Breast epithelium (tissue), 4 donors: ENCODE measurements around the gene C1orf115. TPM values are rescaled to one million over a fixed set of nuclear protein-coding genes. Genes with fewer than 3 reads are reported as not detected.

Source experiments
- DNase-seq, 2 donors: peaks; one replicate each; pipeline ENCODE4 v3.0.0-alpha.2; 2019; ENCODE audit warnings: low spot score in 2 of 2
- H3K27ac ChIP-seq, 2 donors: fragments of 200-600 bp; sonication (generic) in 1 of 2; one replicate each; pipeline ENCODE4 v1.5.1; 2016 to 2019; ENCODE audit warnings: mild to moderate bottlenecking in 1 of 2
- H3K27me3 ChIP-seq, 2 donors: fragments of 200-600 bp; sonication (generic) in 1 of 2; one replicate each; pipeline versions ENCODE4 v1.5.1 to v1.6.0; 2017 to 2019; ENCODE audit warnings: control low read depth in 1 of 2, mild to moderate bottlenecking in 1 of 2
- H3K36me3 ChIP-seq: fragments of 200-600 bp; one replicate; pipeline ENCODE4 v1.5.1; 2019
- H3K4me1 ChIP-seq, 2 donors: fragments of 200-600 bp; sonication (generic); one replicate each; pipeline ENCODE4 v1.5.1; 2016 to 2019; ENCODE audit warnings: control low read depth in 1 of 2
- H3K4me3 ChIP-seq, 3 donors: fragments of 200-600 bp; sonication (generic); 1 replicate in 2 of 3; 2 replicates in 1 of 3; pipeline ENCODE4 v1.5.1; 2016 to 2019; ENCODE audit warnings: mild to moderate bottlenecking in 3 of 3, moderate library complexity in 2 of 3
- H3K9me3 ChIP-seq, 2 donors: fragments of 200-600 bp; sonication (generic) in 1 of 2; one replicate each; pipeline ENCODE4 v1.5.1; 2016 to 2019; ENCODE audit warnings: control low read depth in 1 of 2
- CTCF ChIP-seq, 3 donors: fragments of 450-650 bp; IDR thresholded peaks; one replicate each; pipeline ENCODE4 v1.5.1; 2016 to 2017; ENCODE audit warnings: antibody characterized with exemption in 3 of 3, mild to moderate bottlenecking in 3 of 3, moderate library complexity in 3 of 3
- POLR2A ChIP-seq: fragments of 450-650 bp; IDR thresholded peaks from one replicate; pipeline ENCODE4 v1.6.1; 2016; ENCODE audit warnings: antibody characterized with exemption, mild to moderate bottlenecking, moderate library complexity
- POLR2AphosphoS5 ChIP-seq, 3 donors: sonication (generic); formaldehyde crosslinking; IDR thresholded peaks; one replicate each; pipeline ENCODE4 v1.6.1; 2017; ENCODE audit warnings: antibody characterized with exemption in 3 of 3
- intact Hi-C: fragments of 100-400 bp; cut with DNase I; formaldehyde crosslinking; loops from one replicate; pipeline ENCODE4 v1.15.1; 2023; ENCODE audit warnings: low total_unique reads
- total RNA-seq, 3 donors: library from RNA; depleted of rRNA; stranded (reverse); fragments of >200 nt; gene quantifications; one replicate each; pipeline ENCODE4 v1.1.0, GENCODE V29; 2016

The C1orf115 gene
- total RNA-seq, 3 donors from 2014 or later: 29.3 to 44.6 (median 38.1) TPM

GRCh38 chr1:220697326-220697725, 7.2 kb downstream of the C1orf115 start:
- no peak for TF ChIP-seq POLR2A
- no peak for TF ChIP-seq CTCF (IDR thresholded peaks at IDR 0.05)
- no peak for TF ChIP-seq POLR2AphosphoS5 (IDR thresholded peaks at IDR 0.05)
- Histone ChIP-seq H3K36me3 (no peaks in the 10 kb centered on the region), H3K4me3 (no peak overlapping the region), H3K27ac (no peak overlapping the region), H3K9me3 (no peaks in the 10 kb centered on the region), H3K27me3 (no peaks in the 10 kb centered on the region), H3K4me1 (no peaks in the 10 kb centered on the region)
- intact Hi-C loops: no loop called here
- no peak for DNase-seq

- Histone ChIP-seq H3K27ac (no peak overlapping the region), H3K4me1 (no peaks in the 10 kb centered on the region), H3K4me3 (no peak overlapping the region), H3K36me3 (no peaks in the 10 kb centered on the region), H3K27me3 (no peaks in the 10 kb centered on the region), H3K9me3 (no peaks in the 10 kb centered on the region)
- DNase-seq: no peak
- intact Hi-C loops: no loop called here
- TF ChIP-seq POLR2A (no peak), POLR2AphosphoS5 (IDR thresholded peaks at IDR 0.05) (no peak), CTCF (IDR thresholded peaks at IDR 0.05) (no peak)
These were observed 8.4 kb downstream of the C1orf115 start for GRCh38 chr1:220698607-220699016.

DNA sequence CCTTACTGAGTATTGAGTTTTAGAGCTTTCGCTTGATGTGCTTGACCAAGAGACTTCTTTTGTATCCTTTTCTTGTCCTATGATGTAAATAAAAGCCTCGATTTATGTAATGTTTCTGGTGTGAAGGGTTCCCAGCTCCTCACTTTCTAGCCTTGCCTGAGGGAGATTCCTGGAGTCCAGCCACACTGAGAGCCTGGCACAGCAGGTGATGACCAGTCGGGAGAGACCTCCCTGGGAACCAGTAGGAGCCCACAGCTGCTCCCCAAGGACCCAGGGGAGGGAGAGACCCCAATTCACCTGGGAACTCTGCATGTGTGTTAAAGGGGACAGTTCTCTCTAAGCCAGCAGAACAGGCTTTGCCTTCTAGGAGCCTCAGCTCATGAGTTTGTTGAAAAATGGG, 8.9 kb downstream of the C1orf115 start:
- H3K4me1 ChIP-seq: no peaks in the 10 kb centered on the region
- no peaks in the 10 kb centered on the region for H3K36me3 ChIP-seq
- H3K9me3 ChIP-seq: no peaks in the 10 kb centered on the region
- TF ChIP-seq POLR2AphosphoS5 (IDR thresholded peaks at IDR 0.05) (no peak), POLR2A (no peak), CTCF (IDR thresholded peaks at IDR 0.05) (no peak)
- H3K27ac ChIP-seq: no peak overlapping the region
- no peak overlapping the region for H3K4me3 ChIP-seq
- no peaks in the 10 kb centered on the region for H3K27me3 ChIP-seq
- DNase-seq: no peak
- intact Hi-C loops: no loop called here

GRCh38 chr1:220700556-220701179, 10.5 kb downstream of the C1orf115 start:
- H3K27me3 ChIP-seq: no peaks in the 10 kb centered on the region
- no peak for DNase-seq
- intact Hi-C loops: no loop called here
- H3K4me3 ChIP-seq: no peak overlapping the region
- H3K36me3 ChIP-seq: no peaks in the 10 kb centered on the region
- TF ChIP-seq POLR2A: no peak
- no peak for TF ChIP-seq CTCF (IDR thresholded peaks at IDR 0.05)
- no peak for TF ChIP-seq POLR2AphosphoS5 (IDR thresholded peaks at IDR 0.05)
- peak overlapping the region; percentile 21 to 34 for H3K27ac ChIP-seq
- no peaks in the 10 kb centered on the region for H3K4me1 ChIP-seq
- H3K9me3 ChIP-seq: no peaks in the 10 kb centered on the region

GRCh38 chr1:220701974-220702373, 11.8 kb downstream of the C1orf115 start:
- no peak overlapping the region for H3K4me3 ChIP-seq
- H3K36me3 ChIP-seq: no peaks in the 10 kb centered on the region
- intact Hi-C loops: no loop called here
- TF ChIP-seq CTCF (IDR thresholded peaks at IDR 0.05) (no peak), POLR2A (no peak), POLR2AphosphoS5 (IDR thresholded peaks at IDR 0.05) (no peak)
- H3K27me3 ChIP-seq: no peaks in the 10 kb centered on the region
- H3K4me1 ChIP-seq: no peaks in the 10 kb centered on the region
- no peak overlapping the region for H3K27ac ChIP-seq
- no peak for DNase-seq
- H3K9me3 ChIP-seq: no peaks in the 10 kb centered on the region
